ENCODE results near the gene LECT2. TPM values are rescaled to one million over a fixed set of nuclear protein-coding genes. Genes with fewer than 3 reads are reported as not detected.

LECT2 gene
- total RNA-seq, 1 donor from 2014 or later = not detected

DNA sequence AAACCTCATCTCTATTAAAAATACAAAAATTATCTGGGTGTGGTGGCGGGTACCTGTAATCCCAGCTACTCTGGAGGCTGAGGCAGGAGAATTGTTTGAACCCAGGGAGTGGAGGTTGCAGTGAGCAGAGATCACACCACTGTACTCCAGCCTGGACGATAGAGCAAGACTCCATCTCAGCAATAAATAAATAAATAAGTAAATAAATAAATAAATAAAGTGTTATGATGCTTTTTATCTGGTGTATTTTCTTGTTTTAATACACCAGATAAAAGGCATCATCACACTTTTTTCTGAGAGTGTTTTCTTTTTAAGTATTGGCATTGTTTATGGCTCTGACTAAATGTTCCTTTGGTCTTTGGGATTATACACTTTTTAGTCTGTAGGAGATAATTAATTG, 24.2 kb upstream of the LECT2 start:
- DNase-seq (ENCODE audit: low spot score) = no peak

DNA sequence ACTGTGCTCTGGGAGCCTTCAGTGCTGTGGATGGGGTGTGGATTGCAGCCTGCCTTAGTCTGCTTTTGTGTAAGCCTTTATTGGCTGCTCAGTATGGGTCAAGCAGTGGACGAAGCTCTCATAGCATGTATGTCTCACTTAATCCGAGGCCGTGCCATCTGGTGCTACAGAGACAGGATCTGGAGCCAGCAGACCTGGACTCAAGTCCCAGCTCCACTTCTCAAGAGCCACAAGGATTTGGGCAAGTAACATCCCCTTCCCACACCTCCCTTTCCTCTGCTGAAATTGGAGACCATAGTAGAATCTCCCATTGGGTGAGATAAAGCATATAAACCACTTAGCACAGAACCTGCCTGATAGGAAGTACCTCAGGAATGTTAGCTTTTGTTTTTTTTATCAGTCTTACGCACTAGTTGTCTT, 23.4 kb upstream of the LECT2 start:
- no peak for DNase-seq (ENCODE audit: low spot score)

DNA sequence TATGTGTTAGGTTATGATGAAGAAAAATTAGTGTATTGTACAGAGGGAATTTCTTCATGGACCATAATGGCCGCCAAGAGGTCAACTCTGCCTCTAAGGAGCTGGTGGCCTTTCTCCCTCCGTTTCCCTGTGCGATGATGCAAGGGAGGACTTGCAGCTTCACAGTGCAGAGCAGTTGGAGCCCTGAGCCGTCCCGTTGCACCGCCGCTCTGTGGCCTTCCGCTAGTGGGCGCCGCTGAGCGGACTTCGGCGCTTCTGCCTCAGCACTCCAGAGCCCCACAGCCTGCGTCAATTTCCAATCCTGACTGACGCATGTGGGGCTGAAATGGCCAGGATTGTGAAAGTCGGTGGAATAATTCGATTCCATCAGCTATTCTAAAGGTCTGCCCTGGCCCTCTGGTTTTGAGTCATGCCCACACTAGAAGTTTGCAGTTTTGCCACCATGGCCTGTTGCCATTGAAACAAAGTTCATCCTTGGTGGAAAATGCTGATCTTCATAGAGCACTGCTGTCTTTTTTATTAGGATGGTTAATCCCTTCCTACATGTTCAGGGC, 22.7 kb upstream of the LECT2 start:
- peak; percentile 71 for DNase-seq (ENCODE audit: low spot score)

DNA sequence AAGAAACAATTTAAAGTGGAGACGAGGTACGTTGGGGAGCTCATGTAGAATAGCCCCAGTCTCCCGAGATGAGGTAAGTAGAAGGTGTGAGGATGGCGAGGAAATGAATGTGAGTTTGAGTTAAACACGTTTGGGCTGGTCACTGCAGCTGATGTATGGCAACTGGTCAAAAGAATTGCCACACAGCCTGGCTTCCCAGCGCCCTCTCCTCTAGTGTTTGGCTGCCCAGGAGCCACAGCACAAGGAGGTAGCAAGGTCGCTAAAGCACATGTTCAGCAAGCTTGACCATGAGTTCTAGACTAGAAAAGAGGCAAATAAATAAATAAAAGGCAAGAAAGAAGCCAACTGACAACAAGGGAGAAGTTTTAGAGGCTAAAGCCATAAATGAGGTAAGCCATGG, 21.4 kb upstream of the LECT2 start:
- DNase-seq (ENCODE audit: low spot score) = no peak

DNA sequence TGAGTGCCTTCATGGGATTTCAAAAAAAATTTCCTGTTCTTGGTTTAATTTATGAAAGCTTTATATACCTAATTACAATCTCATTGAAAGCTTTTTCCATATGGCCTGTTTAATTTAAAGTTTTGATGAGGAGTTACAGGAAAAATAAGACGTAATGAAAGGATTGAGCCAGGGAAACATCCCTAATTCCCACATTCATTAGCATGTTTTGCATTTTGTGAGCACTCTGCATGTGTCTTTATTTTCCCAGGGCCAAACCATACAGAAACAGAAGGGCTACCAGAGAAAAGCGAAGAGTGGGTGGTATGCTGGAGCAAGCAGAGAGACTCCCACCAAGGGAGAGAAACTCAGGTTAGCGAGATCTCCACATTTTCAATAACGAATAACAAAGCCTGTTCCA, 20.3 kb upstream of the LECT2 start:
- no peak for DNase-seq (ENCODE audit: low spot score)

DNA sequence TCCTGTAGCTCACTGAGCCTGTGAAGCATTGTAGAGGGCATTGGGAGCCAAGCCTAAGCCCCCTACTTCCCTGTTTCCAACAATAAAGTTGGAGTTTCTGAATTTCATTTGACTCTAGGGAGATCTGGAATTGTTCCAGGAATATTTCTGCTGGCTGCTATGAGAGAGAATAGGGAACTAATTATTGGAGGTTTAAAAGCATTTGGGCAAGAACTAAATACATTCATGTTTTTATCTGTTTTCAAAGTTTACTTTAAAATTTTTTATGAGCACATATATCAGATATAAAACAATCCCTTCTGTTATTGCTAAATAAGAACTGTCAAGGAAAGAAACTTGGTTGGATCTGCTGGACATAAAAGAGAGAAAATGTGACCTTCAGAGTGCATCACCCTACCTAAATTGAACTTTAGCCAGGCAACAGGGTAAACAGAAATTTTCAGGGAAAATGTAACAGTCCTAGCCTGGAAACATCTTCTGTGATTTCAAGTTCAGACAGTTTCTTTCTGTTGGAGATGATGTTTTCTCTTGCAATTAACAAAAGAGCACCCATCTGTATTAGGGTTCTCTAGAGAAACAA, 19.3 kb upstream of the LECT2 start:
- no peak for DNase-seq (ENCODE audit: low spot score)

DNA sequence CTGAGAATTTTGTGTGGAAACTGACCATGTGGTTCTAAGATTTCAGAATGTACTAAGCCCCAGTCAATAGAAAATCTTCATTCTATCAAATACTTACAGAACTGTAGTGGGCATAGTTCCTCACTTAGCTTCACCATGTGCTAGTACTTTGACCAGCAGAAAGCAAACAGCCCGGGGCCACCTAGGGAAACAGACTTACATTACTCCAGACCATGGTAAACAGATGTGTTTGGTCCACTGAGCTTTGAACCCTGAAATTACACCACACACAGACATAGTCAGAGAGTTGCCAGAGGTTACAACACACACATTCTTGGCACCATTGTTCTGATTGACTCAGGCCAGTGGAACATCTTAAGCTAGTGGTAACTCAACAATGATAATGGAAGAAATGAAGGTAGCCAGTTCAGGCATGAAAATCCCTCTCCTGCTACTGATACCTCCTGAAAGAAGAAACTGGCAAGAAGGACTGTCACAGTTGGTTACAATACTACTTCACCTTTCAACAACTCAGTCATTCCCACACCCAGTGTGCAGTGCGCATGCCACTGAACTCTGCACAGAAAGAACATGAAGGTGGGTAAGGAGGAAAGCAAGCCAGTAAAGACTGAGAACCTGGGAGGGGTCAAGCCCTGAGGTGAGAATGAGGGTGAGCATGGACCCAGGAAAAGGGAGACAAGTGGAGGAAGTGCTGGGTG, 18.7 kb upstream of the LECT2 start:
- DNase-seq (ENCODE audit: low spot score) = no peak

DNA sequence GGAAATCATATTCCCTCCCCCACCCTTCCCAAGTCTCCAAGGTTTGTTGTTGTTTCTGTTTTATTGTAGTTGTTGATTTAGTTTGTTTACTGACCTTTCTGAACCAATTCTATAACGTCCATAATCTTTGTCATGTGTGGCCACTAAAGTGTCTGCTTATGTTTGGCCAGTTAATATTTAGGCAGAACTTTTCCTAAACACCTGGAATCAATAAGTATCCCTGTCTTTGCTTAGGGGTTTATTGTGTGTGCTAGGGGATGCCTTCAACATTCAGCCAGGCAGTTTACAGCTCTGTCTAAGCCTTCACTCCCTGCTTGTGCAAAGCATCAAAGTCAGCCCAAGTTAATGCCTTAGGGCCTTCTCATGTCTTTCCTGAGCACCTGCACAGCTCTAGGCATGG, 16.9 kb upstream of the LECT2 start:
- no peak for DNase-seq (ENCODE audit: low spot score)

DNA sequence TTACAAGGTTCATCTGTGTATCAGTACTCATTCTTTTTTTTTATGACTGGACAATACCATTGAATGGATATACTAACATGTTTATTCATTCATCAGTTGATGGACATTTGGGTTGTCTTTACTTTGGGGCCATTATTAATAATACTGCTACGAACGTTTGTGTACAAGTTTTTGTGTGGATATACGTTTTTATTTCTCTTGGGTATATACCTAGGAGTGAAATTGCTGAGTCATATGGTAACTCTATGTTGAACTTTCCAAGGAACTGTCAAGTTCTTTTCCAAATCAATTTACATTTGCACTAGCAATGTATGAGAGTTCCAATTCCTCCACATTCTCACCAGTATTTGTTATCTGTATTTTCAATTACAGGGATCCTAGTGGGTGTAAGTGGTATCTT, 12.0 kb upstream of the LECT2 start:
- no peak for DNase-seq (ENCODE audit: low spot score)

DNA sequence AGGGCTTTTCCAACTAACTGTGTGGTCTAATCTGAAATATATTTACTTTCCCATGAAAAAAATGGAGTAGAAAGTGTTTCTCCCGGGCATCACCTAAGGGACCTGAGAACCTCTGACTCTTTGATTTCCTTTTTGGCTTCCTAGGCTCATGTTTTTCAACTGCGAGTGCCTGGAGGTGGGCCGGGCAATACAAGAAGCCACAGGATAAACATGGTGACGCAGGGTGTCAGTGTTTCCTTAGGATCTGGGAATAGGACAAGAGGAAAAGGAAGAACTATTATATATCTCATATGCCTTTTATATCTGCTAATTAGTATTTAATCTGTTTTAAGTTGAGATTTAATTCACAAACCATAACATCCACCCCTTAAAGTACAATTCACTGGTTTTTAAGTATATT, 11.4 kb upstream of the LECT2 start:
- no peak for DNase-seq (ENCODE audit: low spot score)

DNA sequence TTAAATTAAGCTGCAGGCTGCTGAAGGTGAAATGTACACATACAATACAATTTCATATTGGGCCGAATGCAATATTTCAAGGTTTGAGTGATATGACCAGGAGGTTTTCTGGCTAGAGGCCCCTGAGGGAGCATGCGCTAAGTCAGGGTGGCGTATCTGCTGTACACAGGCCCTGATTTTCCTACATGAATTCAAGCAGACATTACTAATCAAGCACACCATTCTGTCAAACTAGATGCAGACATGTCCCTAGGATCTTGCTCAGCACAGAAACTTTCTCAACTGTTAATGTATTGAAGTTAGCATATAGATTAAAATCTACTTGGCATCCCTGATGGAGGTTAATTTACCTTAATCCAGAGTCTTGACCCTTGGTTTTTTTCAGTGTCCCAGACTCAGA, 10.7 kb upstream of the LECT2 start:
- DNase-seq (ENCODE audit: low spot score) = no peak

DNA sequence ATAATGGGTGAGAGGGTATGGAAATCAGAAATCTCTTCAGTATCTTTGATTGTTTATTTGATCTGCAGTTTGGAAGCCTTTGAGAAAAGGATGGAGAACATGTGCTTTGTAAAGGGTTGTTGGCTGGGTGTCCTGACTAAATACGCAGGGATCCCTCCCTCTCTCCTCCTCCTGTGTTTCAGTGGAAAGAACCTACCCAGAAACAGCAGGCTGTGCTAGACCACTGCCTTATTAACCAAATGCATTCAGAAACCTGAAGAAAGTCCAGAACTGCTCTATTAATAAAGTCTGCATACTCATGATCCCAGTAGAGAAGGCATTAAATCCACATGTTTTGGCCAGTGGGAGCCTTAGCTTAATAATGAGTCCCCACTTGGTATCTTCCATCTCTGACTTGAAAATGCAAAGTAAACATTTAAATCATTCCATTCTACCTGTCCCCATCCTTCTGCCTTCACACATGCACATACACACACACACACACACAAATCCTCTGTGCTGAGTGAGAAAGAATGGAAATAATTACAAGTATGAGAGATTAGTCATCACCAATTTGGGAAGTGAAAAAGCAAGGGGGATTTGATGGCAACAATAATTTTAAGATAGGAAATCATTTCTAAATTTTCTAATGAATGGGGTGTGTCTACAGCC, 10.0 kb upstream of the LECT2 start:
- DNase-seq (ENCODE audit: low spot score) = no peak

DNA sequence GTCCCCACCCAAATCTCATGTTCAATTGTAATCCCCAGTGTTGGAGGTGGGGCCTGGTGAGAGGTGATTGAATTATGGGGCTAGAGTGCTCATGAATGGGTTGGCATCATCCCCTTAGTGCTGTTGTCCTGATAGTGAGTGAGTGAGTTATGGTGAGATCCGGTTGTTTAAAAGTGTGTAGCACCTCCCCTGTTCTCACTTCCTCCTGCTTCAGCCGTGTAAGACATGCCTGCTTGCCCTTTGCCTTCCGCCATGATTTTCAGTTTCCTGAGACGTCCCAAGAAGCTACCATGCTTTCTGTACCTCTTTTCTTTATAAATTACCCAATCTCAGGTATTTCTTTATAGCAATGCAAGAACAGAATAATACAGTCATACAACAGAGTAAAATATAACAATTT, 742 bp upstream of the LECT2 start:
- no peak for DNase-seq (ENCODE audit: low spot score)

DNA sequence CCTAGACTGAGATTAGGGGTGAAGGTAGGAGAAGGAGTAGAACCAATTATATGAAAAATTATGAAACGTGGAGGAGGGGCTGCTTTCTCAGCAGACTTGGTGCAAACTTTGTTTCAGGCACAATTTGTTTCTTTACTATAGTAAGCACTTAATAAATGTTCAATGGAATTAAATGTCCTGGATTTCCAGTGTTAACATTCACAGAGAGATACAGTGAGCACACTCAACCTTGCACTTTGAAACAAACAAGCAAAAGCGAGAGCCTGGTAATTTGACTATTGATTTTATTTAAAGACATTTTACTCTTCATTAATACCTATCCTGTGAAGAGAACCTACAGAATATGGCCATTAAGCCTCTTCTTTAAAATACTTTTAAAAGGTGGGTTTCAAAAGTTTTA, 933 bp downstream of the LECT2 start:
- no peak for DNase-seq (ENCODE audit: low spot score)

DNA sequence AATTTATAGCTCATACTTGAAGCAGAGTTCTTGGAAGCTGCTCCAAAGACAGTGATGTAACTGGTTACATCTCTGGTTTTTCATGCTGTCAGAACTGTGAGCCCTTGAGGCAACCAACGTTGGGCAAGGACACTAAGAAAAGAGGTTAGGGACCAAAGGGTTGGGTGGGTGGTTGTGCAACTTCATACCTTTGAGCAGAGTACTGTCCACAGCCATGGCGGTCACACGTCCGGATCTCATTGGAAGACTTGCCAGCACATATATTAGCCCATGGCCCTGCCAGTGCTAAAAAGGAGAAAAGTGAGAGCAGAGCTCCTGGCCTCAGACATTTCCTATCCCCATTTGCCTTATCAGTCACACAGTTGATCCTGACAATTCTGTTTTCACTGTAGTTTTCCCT, 2.1 kb downstream of the LECT2 start:
- no peak for DNase-seq (ENCODE audit: low spot score)

DNA sequence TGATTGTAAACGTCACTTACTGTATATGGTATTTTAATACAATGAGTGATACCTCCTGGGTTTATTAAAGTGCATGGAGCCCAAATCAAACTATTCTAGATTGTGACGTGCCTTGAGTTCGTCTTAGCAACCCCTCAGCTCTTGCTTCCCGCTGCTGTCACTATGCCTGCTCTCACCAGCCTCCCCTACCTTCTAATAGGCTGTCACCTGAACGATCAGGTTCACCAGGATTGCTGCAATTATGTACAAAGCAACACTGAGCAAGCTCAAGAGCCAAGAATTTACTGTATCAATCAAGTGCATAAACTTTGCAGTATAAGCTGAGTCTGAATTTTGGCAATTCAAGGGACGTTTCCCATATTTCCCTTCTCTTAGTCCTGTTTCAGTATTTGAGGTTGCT, 3.0 kb downstream of the LECT2 start:
- no peak for DNase-seq (ENCODE audit: low spot score)

DNA sequence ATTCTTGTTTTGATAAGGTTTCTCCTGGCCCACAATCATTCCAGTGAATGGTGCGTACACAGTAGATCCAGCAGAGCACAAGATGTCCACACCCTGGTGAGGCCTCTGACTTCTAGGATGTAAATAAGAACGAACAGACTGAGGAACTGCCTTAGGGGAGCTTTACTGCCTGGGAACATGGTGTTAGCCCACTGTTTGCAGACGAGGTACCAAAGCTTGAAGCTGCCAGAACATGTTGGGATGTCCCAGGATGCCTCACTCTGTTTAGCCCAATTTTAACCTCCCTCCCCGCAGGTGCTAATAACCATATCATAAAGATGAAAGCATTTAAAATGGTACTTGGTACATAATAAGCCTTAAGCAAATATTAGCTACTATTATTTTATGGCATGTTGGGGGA, 3.5 kb downstream of the LECT2 start:
- no peak for DNase-seq (ENCODE audit: low spot score)

DNA sequence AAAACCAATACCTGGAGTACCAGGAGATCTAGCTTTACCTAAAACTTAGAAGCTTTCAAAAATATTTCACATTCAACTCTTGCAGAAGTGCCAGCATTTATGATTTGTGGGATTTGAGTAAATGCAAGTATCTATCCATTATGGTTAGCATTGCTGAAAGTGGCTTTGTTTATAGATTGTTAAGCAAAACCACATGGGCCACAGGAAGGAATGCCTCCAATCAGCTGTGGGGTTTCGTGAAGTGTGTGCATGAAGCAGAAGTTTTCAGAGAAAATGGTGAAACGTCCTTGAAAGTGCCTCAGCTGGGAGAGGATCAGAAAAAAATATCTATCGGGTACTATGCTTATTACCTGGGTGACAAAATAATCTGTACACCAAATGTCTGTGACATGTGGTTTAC, 4.2 kb downstream of the LECT2 start:
- no peak for DNase-seq (ENCODE audit: low spot score)

DNA sequence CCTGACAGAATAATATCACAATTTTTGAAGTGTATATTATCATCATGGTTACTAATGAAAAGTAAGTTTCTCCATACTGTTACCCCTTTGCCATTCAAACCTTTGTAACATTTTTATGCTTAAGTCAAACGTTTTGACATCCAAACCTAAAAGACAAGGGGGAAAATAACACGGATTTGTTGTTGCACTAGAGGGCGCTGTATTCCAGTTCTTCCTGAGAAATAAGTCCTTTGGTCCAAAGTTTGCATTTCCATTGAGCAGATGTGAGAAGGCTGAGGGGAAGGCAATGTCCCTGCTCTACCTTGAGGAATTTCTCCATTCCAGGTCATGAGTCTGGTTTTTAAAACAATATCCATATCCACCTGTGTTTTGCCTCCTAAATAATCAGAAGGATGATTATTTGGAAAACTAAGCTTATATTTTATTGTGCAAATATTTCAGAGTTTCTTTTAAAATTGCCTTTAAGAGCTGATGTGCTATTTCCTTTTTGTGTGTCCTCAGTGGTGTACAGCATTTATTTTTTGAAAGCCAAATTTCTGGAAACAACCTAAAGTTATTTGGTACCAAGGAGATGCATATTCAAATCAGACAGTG, 9.7 kb downstream of the LECT2 start:
- DNase-seq (ENCODE audit: low spot score) = peak; percentile 71

DNA sequence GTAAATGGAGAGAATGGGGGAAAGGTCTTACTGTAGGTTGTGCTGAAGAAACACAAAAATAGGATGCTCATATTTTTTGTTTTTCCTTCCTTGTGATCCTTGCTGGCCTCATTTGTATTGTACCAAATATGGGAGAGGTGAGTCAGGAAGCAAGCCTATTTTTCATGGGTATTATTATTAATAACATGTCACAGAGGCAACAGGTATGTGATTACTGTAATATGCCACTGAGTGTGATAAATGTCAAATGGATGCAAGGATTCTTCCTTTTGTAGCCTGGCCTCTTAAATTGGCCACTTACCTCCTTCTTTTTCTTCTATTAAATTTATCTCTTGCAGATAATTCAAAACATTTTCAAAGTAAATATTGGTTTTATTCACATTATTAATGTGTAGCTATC, 10.2 kb downstream of the LECT2 start:
- DNase-seq (ENCODE audit: low spot score) = no peak

DNA sequence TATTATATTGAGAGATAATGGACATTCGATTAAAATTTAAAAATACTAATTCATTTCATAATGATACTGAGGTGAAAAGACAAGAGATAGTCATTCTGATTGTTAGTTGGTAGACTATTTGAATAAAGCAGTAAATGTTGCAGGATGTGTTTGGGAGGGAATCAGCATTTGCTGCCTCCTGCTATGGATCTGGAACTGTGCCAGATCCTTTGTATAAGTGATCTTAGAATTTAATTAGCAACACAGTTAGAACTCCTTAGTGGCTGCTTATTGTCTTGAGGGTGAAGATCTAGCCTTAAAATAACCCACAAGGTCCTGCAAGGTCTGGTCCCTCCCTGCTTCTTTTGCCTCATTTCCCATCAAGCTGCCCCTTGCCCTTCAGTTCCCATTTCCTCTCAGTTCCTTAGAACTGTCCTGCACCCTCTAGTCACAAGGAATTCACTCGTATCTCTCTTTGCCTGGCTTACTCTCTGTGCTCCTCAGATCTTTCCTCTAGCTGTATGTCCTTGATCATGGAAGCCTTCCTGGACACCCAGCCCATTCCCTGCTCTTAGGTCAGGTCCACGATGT, 12.5 kb downstream of the LECT2 start:
- no peak for DNase-seq (ENCODE audit: low spot score)

DNA sequence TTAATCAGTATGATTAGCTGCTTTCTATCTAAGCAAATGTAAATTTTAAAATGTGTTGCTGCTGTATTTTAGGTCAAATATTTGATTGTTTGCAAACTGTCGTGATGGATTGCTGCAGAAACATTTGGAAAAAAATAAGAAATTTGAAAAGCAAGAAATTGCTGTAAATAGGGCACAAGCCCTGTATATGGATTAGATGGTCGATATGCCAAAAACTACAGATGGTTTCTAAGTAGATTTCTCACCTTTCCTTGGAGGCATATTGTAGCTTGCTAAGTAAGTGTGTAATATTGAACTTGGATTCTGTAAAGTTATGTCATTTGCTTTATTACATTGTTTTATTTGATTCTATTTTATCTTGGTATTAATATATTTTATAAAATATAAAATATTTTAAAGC, 13.1 kb downstream of the LECT2 start:
- no peak for DNase-seq (ENCODE audit: low spot score)

Data from mucosa of gallbladder (tissue), 1 donor.